ENCODE data around the gene DDOST.

DNA sequence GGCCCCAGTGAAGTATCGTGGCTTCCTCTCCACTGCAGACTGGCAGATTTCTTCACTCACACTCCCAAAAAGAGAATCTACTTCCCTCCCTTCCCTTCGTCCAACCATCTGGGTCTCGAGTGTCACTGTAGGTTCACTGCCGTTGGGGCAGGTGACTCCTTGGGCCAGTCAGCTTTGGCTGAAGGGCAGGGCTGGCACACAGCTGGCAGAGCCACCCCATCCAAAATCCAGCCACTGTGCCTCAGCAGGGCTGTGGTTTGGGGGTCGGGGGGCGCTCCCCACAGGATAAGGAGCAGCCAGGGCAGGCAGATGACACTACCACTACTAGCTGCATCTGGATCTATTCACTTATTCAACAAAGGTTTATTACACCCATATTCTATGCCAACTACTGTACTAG, 18.1 kb downstream of the DDOST start:
- TF ChIP-seq, protein P1, sequence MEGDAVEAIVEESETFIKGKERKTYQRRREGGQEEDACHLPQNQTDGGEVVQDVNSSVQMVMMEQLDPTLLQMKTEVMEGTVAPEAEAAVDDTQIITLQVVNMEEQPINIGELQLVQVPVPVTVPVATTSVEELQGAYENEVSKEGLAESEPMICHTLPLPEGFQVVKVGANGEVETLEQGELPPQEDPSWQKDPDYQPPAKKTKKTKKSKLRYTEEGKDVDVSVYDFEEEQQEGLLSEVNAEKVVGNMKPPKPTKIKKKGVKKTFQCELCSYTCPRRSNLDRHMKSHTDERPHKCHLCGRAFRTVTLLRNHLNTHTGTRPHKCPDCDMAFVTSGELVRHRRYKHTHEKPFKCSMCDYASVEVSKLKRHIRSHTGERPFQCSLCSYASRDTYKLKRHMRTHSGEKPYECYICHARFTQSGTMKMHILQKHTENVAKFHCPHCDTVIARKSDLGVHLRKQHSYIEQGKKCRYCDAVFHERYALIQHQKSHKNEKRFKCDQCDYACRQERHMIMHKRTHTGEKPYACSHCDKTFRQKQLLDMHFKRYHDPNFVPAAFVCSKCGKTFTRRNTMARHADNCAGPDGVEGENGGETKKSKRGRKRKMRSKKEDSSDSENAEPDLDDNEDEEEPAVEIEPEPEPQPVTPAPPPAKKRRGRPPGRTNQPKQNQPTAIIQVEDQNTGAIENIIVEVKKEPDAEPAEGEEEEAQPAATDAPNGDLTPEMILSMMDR (IDR thresholded peaks at IDR 0.05), result no peak
- no peak for TF ChIP-seq POLR2AphosphoS5 (IDR thresholded peaks at IDR 0.05)
